Dermis blood vessel endothelial cell (primary cell): ENCODE measurements around the gene MAD2L2. TPM values are rescaled to one million over a fixed set of nuclear protein-coding genes. Genes with fewer than 3 reads are reported as not detected.

Experiments
- DNase-seq: peaks from one replicate; pipeline ENCODE4 v3.0.0; 2010
- total RNA-seq: library from RNA; depleted of rRNA; stranded (reverse); fragments of >200 nt; gene quantifications from 2 replicates; pipeline ENCODE4 v1.2.3, GENCODE V29; 2014

The MAD2L2 gene
- total RNA-seq, 1 donor from 2014 or later: 34.9 TPM

GRCh38 chr1:11704691-11705475, 23.9 kb upstream of the MAD2L2 start:
- DNase-seq: no peak

DNA sequence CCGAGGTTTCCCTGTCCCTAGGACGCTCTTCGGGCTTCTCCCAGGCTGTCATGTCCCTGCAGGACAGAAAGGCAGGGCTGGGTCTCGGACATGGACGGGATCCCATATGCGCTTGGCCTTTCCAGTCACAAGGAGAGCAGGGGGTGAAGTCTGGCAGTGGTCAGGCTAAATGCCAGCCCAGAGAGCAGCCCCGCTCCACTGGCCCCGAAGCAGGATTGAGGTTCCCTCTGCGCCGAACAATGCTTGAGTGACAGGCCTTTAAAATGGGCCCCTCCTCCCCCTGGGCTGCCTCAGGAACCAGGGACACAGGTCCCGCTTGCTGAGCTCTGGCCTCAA, 23.2 kb upstream of the MAD2L2 start:
- no peak for DNase-seq

DNA sequence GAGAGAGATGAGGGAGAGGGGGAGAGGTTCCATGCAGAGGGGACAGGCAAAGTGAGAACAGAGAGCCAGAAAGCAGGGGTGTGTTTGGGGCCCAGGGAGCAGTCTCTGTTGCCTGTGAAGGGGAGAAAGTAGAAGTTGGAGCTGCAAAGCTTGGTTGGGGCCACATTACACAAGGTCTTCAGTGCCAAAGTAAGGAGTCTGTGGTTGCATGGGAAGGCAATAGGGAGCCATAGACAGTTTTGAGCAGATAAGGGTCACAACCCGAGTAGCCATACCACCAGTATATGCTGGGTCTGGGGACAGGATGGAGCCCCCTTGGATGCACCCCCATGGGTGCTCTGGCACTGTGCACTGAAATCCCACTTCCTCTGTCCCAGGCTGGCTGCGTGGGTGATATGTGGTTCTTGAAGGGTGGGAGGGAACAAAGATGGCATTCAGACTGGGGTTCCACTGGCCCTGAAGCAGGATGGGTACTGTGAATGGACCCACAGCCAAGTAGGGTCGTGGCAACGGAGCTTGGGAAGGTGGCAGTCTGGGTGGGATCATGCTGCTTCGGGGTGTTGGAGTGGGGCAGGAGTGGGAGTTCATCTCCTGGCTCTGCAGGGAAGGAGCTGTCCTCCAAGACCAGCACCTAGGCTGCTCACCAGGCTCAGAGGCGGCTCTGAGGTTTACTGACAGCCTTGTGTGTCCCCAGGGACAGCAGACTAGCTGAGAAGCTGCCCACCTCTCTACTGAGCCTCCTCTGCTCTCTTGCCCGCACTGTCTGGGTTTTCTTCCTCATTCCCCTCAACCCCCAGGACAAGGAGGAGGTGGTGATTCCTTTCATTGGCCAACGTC, 22.6 kb upstream of the MAD2L2 start:
- DNase-seq: no peak

GRCh38 chr1:11701981-11702803, 21.2 kb upstream of the MAD2L2 start:
- no peak for DNase-seq

GRCh38 chr1:11701551-11701961, 20.6 kb upstream of the MAD2L2 start:
- no peak for DNase-seq

- DNase-seq: no peak
Observed at GRCh38 chr1:11700601-11701467, 19.9 kb upstream of the MAD2L2 start.

DNA sequence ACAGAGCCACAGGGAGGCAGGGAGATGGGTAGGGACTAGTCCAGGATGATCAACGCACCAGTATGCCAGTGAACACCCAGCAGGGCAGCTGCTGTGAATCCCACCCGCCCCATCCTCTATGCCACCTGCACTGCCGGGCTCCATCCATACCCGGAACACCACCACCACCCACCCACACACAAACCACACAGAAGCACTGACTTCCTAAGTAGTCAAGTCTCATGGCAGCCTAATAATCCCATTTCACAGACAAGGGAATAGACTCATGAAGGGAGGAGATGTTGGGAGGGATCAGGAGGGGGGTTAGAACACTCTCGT, 16.9 kb upstream of the MAD2L2 start:
- DNase-seq: no peak

DNA sequence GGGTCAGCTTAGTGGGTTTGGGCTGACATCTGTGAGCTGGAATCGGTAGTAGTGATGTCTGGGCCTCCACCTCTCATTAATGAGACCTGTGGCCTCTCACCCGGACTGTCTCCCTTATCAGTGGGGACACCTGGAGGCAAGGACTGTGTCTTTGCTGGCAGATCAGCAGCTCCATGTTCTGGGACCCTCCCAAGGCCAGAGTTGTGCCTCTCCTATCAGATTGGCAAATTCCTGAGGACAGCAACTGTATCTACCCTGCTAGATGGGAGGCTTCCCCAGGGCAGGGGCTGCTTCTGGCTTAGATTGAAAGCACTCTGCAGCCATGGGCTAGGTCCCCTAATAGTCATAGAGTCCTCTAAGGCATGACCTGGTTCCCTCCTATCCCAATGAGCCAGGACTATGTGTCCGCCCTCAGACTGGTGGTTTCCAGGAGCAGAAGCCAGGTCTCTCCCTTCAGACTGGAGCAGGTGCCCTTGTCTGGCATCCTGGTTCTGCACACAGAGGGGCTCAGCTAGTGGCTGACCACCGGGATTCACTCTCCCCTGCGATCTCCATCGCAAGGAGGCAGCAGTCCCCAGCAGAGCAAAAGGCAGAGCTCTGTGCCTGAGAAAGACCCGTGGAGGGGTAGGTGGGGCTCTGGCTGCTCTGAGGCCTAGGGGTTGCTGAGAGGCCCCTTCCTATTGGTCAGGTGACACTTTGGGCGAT, 16.4 kb upstream of the MAD2L2 start:
- no peak for DNase-seq

DNA sequence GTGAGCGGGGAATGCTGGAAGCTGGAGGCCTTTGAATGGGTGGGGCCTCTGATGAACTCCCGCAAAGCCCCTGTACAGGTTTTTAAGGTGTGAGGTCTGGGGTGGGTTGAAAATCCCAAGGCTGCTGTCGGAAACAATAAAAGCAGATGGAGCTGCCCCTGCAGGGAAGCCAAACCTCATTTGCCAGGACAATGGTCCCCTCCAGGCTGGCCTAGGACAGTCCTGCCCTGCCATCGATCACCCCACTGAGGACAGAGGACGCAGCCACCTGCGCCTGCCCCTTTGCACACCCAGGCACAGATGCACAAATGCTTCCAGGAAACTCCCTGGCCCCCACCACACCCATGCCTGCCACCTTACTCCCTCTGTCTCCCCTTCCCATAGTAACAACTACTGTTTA, 14.9 kb upstream of the MAD2L2 start:
- no peak for DNase-seq

DNA sequence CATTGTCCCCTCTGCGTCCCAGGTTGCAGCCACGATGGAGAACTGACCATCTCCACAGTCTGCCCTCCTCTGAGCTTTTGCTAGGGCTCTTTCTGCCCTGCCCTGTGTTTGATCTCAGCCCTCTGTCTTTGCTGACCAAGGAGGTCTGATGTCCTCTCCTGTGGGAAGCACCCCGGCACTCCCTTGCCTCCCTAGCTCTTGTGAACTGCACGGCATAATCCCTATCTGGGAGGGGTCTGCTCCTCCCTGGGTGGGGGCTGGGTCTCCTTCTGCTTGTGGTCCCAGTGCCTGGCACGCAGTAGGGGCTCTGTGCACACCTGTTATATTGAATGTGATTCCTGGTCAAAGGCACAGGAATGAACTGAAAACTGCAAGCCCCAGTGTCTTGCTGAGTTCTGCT, 13.0 kb upstream of the MAD2L2 start:
- DNase-seq: no peak

GRCh38 chr1:11693024-11693590, 12.2 kb upstream of the MAD2L2 start:
- peak; percentile 86 for DNase-seq

GRCh38 chr1:11691928-11692711, 11.2 kb upstream of the MAD2L2 start:
- no peak for DNase-seq

- peak; percentile 15 for DNase-seq
Observed at GRCh38 chr1:11691302-11691914, 10.5 kb upstream of the MAD2L2 start, which contains the start of gene DRAXIN. Gene DRAXIN (plus strand): TSS chr1:11691710. CDS start chr1:11706259, 14,549 bp downstream.

GRCh38 chr1:11690397-11691301, 9.7 kb upstream of the MAD2L2 start:
- no peak for DNase-seq

DNA sequence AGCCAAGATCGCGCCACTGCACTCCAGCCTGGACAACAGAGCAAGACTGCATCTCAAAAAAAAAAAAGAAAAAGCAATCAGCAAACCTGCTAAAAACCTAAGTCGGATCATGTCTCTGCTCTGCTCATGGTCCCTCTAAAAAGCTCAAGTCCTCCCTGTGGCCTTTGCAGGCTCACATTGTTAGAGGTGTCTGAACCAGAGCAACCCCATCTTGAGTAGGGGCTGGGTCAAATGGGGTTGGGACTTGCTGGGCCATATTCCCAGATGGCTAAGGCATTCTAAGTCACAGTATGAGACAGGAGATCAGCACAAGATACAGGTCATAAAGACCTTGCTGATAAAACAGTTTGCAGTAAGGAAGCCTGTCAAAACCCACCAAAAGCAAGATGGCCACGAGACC, 7.6 kb upstream of the MAD2L2 start:
- no peak for DNase-seq

DNA sequence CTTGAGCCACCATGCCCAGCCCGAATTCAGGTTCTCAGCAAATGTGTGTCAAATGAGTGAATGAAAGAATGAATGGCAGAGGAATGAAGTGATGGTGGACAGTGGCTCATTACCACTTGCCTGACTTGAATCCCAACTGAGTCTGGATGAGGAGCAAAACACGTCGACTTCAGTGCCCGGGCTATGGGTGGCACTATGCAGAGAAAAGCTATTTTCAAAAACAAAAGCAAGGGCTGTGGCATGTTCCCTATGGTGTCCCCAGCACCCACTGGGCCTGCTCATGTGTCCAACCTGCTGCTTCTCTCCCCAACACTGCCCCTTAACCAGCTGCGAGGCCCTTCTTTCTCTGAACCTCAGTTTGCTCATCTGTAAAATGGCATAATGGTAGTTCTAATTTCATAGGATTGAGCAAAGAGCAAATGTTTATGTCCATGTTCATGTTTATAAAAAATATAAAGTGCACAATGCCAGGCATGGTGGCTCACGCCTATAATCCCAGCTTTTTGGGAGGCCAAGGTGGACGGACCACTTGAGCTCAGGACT, 4.3 kb upstream of the MAD2L2 start:
- no peak for DNase-seq

- no peak for DNase-seq
Observed at GRCh38 chr1:11684070-11684469, 3.1 kb upstream of the MAD2L2 start.

DNA sequence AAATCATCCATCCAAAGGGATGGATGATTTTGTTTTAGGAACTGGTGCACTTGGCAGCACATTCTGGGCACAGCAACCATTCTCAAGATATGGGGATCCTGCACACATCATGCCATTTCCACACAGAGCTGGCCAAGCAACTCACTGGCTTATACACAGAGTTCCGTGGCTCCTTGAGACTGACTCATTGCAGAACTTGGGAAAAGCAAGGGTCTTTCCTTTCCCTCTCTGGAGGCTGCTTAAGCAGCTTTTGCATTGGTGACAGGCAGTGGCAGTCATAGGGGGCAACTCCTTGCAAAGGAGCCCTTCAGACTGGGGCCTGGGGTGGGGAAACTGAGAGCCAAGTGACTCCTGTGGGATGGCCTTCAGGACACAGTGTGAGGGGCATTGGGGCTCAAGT, 1.9 kb upstream of the MAD2L2 start:
- DNase-seq: no peak
